GM12892 (cell line): ENCODE results near the gene SET.

ENCODE experiments used
- DNase-seq: peaks from one replicate; pipeline ENCODE4 v3.0.0; 2011; ENCODE audit not compliant: insufficient read length
- FAIRE-seq: peaks from 2 replicates; lab custom pipeline; 2011; peaks lifted over from hg19 to GRCh38; lab: Jason Lieb, UNC
- POLR2A ChIP-seq: IDR thresholded peaks from 2 replicates; pipeline ENCODE4 v1.6.1; 2011; ENCODE audit warnings: low read depth, low read length, control low read depth
- POLR2AphosphoS5 ChIP-seq: IDR thresholded peaks from 2 replicates; pipeline ENCODE4 v1.6.1; 2011; ENCODE audit warnings: low read depth, low read length, control low read depth
- TAF1 ChIP-seq: IDR thresholded peaks from 2 replicates; pipeline ENCODE4 v1.6.1; 2011; ENCODE audit warnings: low read depth, mild to moderate bottlenecking, control low read depth, low read length, borderline replicate concordance

Gene SET

GRCh38 chr9:128705051-128705965 is 16.3 kb downstream of the SET start:
- FAIRE-seq, result no peak
- TF ChIP-seq TAF1, result no peak
- no peak for TF ChIP-seq POLR2A
- TF ChIP-seq POLR2AphosphoS5, result no peak
- DNase-seq, result no peak

GRCh38 chr9:128706045-128706444 is 17.0 kb downstream of the SET start:
- no peak for FAIRE-seq
- no peak for DNase-seq
- TF ChIP-seq POLR2AphosphoS5 (no peak), POLR2A (no peak), TAF1 (no peak)

- FAIRE-seq, result no peak
- no peak for DNase-seq
- TF ChIP-seq POLR2AphosphoS5, result no peak
- no peak for TF ChIP-seq POLR2A
- no peak for TF ChIP-seq TAF1
Measured at GRCh38 chr9:128706671-128707381, 17.8 kb downstream of the SET start.

- DNase-seq (no peak), FAIRE-seq (no peak)
- no peak for TF ChIP-seq POLR2A
- no peak for TF ChIP-seq POLR2AphosphoS5
- no peak for TF ChIP-seq TAF1
Measured at GRCh38 chr9:128707446-128707845, 18.4 kb downstream of the SET start.

GRCh38 chr9:128712451-128713410 is 23.7 kb downstream of the SET start:
- DNase-seq (no peak), FAIRE-seq (no peak)
- no peak for TF ChIP-seq POLR2AphosphoS5
- TF ChIP-seq POLR2A, result no peak
- TF ChIP-seq TAF1, result no peak

- TF ChIP-seq POLR2A, result no peak
- no peak for TF ChIP-seq POLR2AphosphoS5
- TF ChIP-seq TAF1, result no peak
- no peak for DNase-seq
- FAIRE-seq, result no peak
Measured at GRCh38 chr9:128713411-128713780, 24.4 kb downstream of the SET start.

- no peak for FAIRE-seq
- TF ChIP-seq TAF1 (no peak), POLR2A (no peak)
- no peak for DNase-seq
Measured at GRCh38 chr9:128713941-128714573, 25.0 kb downstream of the SET start.

GRCh38 chr9:128714586-128715435 is 25.8 kb downstream of the SET start:
- TF ChIP-seq TAF1 (no peak), POLR2AphosphoS5 (no peak), POLR2A (no peak)
- FAIRE-seq (no peak), DNase-seq (no peak)

- no peak for TF ChIP-seq TAF1
- TF ChIP-seq POLR2AphosphoS5, result no peak
- no peak for TF ChIP-seq POLR2A
- FAIRE-seq, result no peak
- DNase-seq, result no peak
Measured at GRCh38 chr9:128715436-128715750, 26.4 kb downstream of the SET start.

- no peak for TF ChIP-seq TAF1
- no peak for TF ChIP-seq POLR2A
- TF ChIP-seq POLR2AphosphoS5, result no peak
- no peak for DNase-seq
- no peak for FAIRE-seq
Measured at GRCh38 chr9:128716581-128717254, 27.7 kb downstream of the SET start.
